GM18507 (cell line): ENCODE data around the gene CCDC28B.
A peak's percentile ranks its signal among the peaks of the same experiment; 100 is the strongest.

Experiments used
- DNase-seq: peaks from one replicate; pipeline ENCODE4 v3.0.0; 2011; ENCODE audit warnings: low read depth; ENCODE audit not compliant: insufficient read length; ENCODE audit errors: extremely low spot score
- FAIRE-seq: peaks from 2 replicates; lab custom pipeline; 2011; peaks lifted over from hg19 to GRCh38; lab: Jason Lieb, UNC

Gene CCDC28B

DNA sequence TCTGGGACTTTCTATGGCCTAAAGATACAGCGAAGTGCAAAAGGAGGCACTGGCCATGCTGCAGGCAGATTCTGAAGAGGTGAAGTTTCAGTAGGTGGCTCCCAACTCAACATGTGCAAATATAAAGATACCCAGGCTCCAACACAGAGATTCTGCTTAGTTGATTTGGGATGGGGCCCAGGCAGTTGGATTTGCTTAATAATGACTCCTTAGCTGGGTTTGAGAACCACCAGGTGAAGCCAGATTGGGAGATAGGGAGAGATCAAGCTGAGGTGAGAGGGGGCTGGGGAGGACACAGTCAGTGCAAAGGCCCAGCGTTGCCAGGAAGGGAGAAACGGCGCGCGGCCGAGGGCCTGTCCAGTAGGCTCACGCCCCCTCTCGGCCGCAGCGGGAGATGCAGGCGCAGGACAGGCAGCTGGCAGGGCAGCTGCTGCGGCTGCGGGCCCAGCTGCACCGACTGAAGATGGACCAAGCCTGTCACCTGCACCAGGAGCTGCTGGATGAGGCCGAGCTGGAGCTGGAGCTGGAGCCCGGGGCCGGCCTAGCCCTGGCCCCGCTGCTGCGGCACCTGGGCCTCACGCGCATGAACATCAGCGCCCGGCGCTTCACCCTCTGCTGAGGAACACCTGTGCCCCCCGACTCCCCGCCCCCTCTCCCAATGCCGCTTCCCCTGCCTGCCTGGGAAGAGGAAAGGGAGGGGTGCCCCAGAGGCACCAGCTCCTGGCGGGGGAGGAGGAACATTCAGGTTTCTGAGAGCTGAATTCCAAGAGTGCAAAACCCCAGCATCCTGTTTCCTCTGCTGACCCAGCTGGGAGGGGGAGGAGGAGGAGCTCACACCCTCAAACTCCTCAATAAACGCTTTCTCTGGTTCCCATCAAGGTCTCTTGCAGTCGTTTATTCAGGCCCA lies 47.8 kb downstream of the CCDC28B start:
- peak; percentile 74 for DNase-seq

DNA sequence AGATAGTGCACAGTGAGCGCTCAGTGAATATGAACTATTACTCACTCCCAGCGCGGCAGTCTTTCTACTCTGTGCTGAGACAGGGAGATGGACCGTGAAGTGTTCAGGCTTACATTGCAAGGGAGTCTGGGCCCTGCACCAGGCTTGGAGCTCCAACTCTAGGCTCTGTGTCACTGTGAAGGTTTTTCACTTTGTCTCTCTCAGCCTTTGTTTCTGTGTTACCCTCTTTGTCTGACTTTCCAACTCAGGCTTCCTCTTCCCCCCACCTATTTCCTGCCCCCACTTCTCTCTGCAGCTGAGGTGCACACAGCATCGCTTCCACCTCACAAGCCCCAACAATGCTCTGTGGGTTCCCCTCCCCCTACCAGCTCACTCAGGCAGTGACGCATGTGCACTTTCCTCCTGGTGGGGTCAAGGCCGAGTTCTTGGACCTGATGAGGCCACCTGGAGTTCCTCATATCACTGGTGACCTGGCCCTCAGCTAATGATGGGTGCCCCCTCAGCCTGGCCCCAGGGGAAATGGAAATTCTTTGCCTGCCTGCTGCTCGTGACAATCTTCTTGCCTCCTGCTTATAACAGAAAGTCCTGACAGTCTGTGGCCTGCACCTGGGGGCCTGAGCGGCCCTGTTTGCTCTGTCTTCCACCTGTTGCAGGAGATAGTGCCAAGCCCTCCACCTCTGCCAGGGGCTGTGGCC lies 49.6 kb downstream of the CCDC28B start:
- peak; percentile 97 for FAIRE-seq
- DNase-seq, result peak; percentile 80

More for the DNA sequence above, 47.8 kb downstream of the CCDC28B start:
- peak; percentile 76 for FAIRE-seq

DNA sequence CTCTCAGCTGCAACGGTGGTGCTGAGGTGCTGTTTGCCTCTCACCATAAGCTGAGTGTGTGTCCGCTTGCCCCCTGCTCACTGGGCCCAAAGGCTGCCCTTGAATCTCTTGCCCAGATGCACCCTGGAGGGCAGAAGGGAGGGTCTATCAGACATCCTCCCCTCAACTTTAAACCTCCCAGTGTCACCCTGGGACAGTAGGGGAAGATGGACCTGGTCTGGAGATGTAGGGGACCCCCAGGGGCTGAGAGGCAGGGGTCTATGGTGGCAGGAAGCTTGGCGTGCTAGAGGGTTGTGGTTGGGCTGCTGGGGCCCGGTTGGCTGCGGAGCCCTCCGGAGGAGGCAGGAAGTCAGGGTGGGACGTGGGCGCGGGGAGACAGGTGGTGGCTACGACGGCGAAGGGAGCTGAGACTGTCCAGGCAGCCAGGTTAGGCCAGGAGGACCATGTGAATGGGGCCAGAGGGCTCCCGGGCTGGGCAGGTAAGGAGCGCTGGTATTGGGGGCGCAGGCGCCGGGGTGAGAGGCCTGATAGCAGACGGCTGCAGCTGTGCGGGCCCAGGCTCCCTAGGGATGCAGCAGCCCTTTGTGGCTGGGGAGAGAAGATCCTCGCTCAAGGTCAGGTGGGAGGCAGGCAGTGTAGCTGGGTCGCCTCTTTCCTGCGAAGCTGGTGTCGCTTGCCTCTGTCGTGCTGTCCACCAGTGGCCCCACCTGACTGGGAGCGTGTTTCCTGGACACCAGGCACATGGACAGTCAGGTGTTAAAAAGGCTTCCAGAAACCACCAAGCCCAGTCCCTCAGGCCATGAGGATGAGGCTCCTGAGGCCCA lies 50.7 kb downstream of the CCDC28B start, which contains the start of gene LCK:
Gene LCK, plus strand, starts transcription at position 373 of the 824 bp plus-strand sequence. CDS start 23,065 bp downstream, outside the sequence.
- DNase-seq (peak; percentile 39), FAIRE-seq (peak; percentile 77)
